GM06990 (cell line): ENCODE data around the gene QKI.
"Not testable (repeated sequence)": the region's sequence is repeated elsewhere in the genome, so short reads cannot be mapped to it uniquely, and the experiment has no call there.

Experiments used
- DNase-seq: peaks from one replicate; pipeline ENCODE4 v3.0.0-alpha.2; 2011; ENCODE audit not compliant: insufficient read length; ENCODE audit errors: extremely low read depth
- H3K27me3 ChIP-seq: replicated peaks from 2 replicates; pipeline ENCODE4 v1.6.0; 2011; ENCODE audit warnings: low read length; ENCODE audit not compliant: control insufficient read depth, insufficient read depth
- H3K36me3 ChIP-seq: 2 replicates; pipeline ENCODE4 v1.5.1; 2011; ENCODE audit warnings: low read length; ENCODE audit not compliant: control insufficient read depth, insufficient read depth
- H3K4me3 ChIP-seq: replicated peaks from 2 replicates; pipeline ENCODE4 v1.5.1; 2011; ENCODE audit warnings: low read depth, mild to moderate bottlenecking, control low read depth, low read length
- TF ChIP-seq, protein P1 (sequence below): IDR thresholded peaks from 2 replicates; pipeline ENCODE4 v1.5.1; 2011; ENCODE audit warnings: low read length, control low read depth, mild to moderate bottlenecking, inconsistent platforms; ENCODE audit not compliant: insufficient read depth, poor library complexity, severe bottlenecking

Gene QKI

DNA sequence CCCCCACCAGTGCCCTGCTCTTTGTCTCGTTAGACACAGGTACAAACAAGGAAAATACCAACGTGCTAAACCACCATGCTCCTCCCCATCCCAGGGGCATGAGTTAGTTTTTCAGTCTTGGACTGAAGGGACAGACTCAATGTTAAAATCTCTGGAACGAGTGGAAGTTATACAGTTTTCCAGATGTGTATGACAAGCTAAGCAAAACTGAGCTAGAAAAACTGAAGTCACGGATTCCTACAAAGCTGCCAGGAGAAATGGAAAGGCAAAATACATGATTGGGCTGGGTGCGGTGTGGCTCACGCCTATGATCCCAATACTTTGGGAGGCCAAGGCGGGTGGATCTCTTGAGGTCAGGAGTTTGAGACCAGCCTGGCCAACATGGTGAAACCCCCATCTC lies 34.3 kb upstream of the QKI start:
- Histone ChIP-seq H3K4me3 (no peak overlapping the region), H3K27me3 (no peaks in the 10 kb centered on the region), H3K36me3 (no peaks in the 10 kb centered on the region)
- TF ChIP-seq, protein P1, sequence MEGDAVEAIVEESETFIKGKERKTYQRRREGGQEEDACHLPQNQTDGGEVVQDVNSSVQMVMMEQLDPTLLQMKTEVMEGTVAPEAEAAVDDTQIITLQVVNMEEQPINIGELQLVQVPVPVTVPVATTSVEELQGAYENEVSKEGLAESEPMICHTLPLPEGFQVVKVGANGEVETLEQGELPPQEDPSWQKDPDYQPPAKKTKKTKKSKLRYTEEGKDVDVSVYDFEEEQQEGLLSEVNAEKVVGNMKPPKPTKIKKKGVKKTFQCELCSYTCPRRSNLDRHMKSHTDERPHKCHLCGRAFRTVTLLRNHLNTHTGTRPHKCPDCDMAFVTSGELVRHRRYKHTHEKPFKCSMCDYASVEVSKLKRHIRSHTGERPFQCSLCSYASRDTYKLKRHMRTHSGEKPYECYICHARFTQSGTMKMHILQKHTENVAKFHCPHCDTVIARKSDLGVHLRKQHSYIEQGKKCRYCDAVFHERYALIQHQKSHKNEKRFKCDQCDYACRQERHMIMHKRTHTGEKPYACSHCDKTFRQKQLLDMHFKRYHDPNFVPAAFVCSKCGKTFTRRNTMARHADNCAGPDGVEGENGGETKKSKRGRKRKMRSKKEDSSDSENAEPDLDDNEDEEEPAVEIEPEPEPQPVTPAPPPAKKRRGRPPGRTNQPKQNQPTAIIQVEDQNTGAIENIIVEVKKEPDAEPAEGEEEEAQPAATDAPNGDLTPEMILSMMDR: no peak
- no peak for DNase-seq

DNA sequence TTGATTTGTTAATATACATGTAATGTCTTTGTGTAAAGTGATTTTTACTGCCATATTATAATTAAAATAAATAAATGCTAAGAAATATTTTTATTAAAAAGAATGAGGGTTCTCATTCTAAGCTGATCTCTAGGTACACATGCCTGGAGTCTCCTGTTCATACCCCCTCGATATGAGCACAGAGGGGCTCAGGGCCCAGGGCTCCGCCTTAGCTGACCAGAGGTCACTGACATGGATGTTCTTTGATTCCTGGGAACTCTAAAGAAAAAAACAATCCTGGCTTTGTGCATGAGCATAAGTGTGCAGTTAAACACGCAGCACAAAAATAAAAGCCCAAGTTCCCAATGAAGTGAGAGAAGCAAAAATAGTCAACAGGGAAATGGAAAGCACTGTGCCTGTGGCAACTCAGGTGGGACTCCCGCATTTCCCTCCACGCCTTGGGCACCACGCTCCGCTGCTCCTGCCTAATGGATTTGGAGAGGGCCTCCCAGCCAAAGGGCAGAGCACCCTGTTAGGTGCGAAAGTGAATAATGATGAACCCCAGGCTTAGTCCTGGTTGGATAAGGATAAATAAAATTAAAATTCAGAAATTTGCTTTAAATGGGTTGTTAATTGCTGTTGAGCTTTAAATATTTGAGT lies 33.3 kb upstream of the QKI start:
- no peaks in the 10 kb centered on the region for H3K27me3 ChIP-seq
- TF ChIP-seq, protein P1: no peak

DNA sequence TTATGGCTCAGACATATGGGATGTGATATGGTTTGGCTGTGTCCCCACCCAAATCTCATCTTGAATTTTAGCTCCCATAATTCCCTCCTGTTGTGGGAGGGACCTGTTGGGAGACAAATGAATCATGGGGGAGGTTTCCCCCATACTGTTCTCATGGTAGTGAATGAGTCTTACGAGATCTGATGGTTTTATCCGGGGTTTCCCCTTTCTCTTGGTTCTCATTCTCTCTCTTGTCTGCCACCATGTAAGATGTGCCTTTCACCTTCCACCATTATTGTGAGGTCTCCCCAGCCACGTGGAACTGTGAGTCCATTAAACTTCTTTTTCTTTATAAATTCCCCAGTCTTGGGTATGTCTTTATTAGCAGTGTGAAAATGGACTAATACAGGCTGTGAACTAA lies 31.1 kb upstream of the QKI start:
- not testable (repeated sequence) for DNase-seq, H3K27me3 ChIP-seq, H3K4me3 ChIP-seq, H3K36me3 ChIP-seq

More for the DNA sequence above, 33.3 kb upstream of the QKI start:
- Histone ChIP-seq H3K36me3 (no peaks in the 10 kb centered on the region), H3K4me3 (no peak overlapping the region)
- DNase-seq: no peak

DNA sequence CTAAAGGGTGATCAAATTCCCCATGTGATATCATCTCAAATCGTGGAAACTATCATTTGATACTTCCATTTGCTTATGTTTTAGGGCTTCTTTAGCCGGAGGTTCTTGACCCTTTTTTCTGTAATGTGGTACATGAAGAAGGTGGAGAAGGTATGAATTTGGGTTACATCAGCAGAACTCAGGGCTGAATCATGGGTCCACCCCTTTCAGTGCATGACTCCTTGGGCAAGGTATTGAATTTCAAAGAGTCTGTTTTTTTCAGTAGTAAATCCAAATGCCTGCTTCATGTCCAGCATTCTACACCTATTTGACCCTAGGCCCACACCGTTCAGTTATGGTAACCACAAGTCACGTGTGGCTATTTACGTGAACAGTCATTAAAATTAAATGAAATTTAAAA lies 30.6 kb upstream of the QKI start:
- TF ChIP-seq, protein P1: no peak
- no peak for DNase-seq
- H3K4me3 ChIP-seq: no peak overlapping the region
- H3K27me3 ChIP-seq: no peaks in the 10 kb centered on the region
- no peaks in the 10 kb centered on the region for H3K36me3 ChIP-seq

DNA sequence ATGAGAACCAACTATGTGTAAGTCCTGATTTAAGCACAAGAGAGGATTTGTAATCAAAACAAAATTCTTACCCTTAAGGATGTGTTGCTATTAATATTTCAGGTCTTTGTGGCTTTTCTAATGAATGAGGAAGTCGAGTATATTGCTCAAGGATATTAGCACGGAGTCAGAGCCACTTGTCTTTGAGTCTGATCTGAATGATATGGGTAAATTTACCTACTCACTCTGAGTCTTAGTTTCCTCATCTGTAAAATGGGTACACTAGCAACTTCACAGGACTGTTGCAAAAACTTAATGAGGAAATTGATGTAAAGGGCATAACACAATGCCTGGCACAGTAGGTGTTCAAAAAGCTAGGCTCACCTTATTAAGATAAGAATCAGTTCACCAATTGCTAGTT lies 30.0 kb upstream of the QKI start:
- Histone ChIP-seq H3K36me3 (no peaks in the 10 kb centered on the region), H3K27me3 (no peaks in the 10 kb centered on the region), H3K4me3 (no peak overlapping the region)
- TF ChIP-seq, protein P1: no peak
- no peak for DNase-seq

DNA sequence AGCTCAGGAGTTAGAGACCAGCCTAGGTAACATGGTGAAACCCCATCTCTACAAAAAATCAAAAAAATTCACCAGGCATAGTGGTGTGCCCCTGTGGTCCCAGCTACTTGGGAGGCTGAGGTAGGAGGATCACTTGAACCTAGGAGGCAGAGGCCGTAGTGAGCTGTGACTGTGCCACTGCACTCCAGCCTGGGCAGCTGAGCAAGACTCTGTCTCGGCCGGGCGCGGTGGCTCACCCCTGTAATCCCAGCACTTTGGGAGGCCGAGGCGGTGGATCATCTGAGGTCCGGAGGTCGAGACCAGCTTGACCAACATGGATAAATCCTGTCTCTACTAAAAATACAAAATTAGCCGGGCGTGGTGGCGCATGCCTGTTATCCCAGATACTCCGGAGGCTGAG lies 29.0 kb upstream of the QKI start:
- not testable (repeated sequence) for H3K36me3 ChIP-seq, DNase-seq, H3K4me3 ChIP-seq, H3K27me3 ChIP-seq

DNA sequence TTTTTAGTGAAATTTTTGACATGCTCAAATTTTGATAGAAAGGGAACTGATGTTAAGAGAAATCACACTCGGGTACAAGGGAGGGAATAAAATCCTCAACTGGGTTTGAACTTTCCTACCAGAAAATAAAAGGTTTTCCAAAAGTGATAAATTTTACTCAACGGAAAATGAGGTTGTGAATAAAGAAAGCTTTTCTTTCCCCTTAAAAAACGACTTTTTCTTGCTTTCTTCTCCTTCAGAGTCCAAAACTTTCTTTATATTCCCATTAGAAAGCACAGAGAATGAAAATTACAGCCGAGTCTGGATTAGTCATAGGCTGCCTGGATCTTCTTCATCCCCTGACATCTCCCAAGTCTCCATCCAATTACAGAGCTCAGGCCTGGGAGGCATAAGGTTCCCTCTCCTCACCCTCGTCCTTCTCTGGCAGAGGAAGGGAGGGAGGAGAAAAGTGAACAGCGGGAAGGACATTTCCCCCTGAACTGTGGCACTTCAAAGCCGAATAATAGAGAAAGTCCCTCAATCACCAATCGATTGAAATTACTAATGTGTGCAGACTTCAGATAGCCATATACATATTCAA lies 28.1 kb upstream of the QKI start:
- Histone ChIP-seq H3K27me3 (no peaks in the 10 kb centered on the region), H3K4me3 (no peak overlapping the region), H3K36me3 (no peaks in the 10 kb centered on the region)
- DNase-seq: no peak
- TF ChIP-seq, protein P1: no peak
